PC-3 (cell line): Measurements from ENCODE around the gene TOM1L2.

Source experiments
- CTCF ChIP-seq: fragments of 300-600 bp; sonication (generic); conservative IDR thresholded peaks from 2 replicates; pipeline ENCODE4 v1.5.1; 2017; ENCODE audit warnings: antibody characterized with exemption, low read depth, mild to moderate bottlenecking, low read length
- EZH2 ChIP-seq: fragments of 300-600 bp; sonication (generic); IDR thresholded peaks from one replicate; pipeline ENCODE4 v1.6.1; 2017; ENCODE audit warnings: antibody characterized with exemption, mild to moderate bottlenecking, low read length; ENCODE audit not compliant: unreplicated experiment
- EZH2phosphoT487 ChIP-seq: fragments of 300-600 bp; sonication (generic); IDR thresholded peaks from 2 replicates; pipeline ENCODE4 v1.6.1; 2018; ENCODE audit warnings: mild to moderate bottlenecking, antibody characterized with exemption, low read length, borderline replicate concordance

DNA sequence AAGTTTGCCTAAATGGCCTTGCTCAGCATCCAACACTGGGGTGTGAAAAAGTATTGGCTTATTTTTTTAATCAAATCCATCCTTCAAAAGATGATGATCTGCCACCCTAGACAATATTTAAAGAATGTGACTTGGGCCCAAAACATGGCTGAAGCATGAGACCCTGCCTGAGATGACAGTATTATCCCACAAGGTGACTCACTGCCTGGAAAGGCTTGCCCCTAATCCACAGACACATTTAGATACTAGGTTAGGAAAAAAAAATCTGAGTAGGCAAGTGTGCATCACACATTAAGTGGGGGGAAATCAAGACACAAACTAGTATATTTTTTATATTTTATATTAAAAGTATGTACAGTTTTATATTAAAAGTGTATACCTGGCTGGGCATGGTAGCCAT is 38.4 kb downstream of the TOM1L2 start:
- TF ChIP-seq CTCF (no peak), EZH2phosphoT487 (no peak), EZH2 (no peak)
